T-cell (primary cell): ENCODE measurements around the gene ZNF740. TPM values are rescaled to one million over a fixed set of nuclear protein-coding genes. Genes with fewer than 3 reads are reported as not detected.
"Not testable (repeated sequence)": the region's sequence is repeated elsewhere in the genome, so short reads cannot be mapped to it uniquely, and the experiment has no call there.

Experiments used
- ATAC-seq, 4 experiments: fragments of 200-7000 bp in 3 of 4; fragments of 150-1000 bp in 1 of 4; cut with Tn5 transposase; replicated peaks in 1 of 4; 1 replicate in 3 of 4; 2 replicates in 1 of 4; pipeline ENCODE4 v1.10.0; 2021; ENCODE audit warnings: moderate library complexity in 3 of 4, mild to moderate bottlenecking in 2 of 4, moderate number of reproducible peaks in 1 of 4
- CTCF ChIA-PET, 2 donors: fragments of 300-600 bp; sonication (Branson Sonifier 250); formaldehyde crosslinking; loops; one replicate each; lab custom pipeline; 2022; ENCODE audit warnings: antibody characterized with exemption in 2 of 2; lab: Charles Lee
- POLR2A ChIA-PET, 2 donors: fragments of 300-600 bp; sonication (Branson Sonifier 250); formaldehyde crosslinking; loops; one replicate each; lab custom pipeline; 2022; ENCODE audit warnings: antibody characterized with exemption in 2 of 2; lab: Charles Lee
- DNase-seq, 35 experiments: peaks; one replicate each; pipeline versions ENCODE4 v3.0.0 to v3.0.0-alpha.2; 2013 to 2023
- H3K27ac ChIP-seq: one replicate; pipeline ENCODE4 v1.5.1; 2013; ENCODE audit warnings: low read length
- H3K27me3 ChIP-seq, 2 experiments: replicated peaks in 1 of 2; 1 replicate in 1 of 2; 2 replicates in 1 of 2; pipeline versions ENCODE4 v1.6.1 to v1.7.0; 2013; ENCODE audit warnings: low read length in 1 of 2, mixed read lengths in 1 of 2; ENCODE audit not compliant: control insufficient read depth in 2 of 2, insufficient read depth in 2 of 2; ENCODE audit errors: extremely low read depth in 1 of 2
- H3K36me3 ChIP-seq, 2 donors: 1 replicate in 1 of 2; 2 replicates in 1 of 2; pipeline versions ENCODE4 v1.6.1 to v1.7.0; 2013; ENCODE audit warnings: low read length in 1 of 2; ENCODE audit not compliant: control insufficient read depth in 2 of 2, insufficient read depth in 1 of 2; ENCODE audit errors: extremely low read depth in 1 of 2
- H3K4me1 ChIP-seq, 2 experiments: 1 replicate in 1 of 2; 2 replicates in 1 of 2; pipeline versions ENCODE4 v1.6.1 to v1.7.0; 2013; ENCODE audit warnings: low read length in 2 of 2, mixed read lengths in 1 of 2; ENCODE audit not compliant: insufficient read depth in 2 of 2, control insufficient read depth in 1 of 2; ENCODE audit errors: extremely low read depth in 1 of 2
- H3K4me3 ChIP-seq, 2 donors: 1 replicate in 1 of 2; 2 replicates in 1 of 2; pipeline versions ENCODE4 v1.5.1 to v1.7.0; 2013; ENCODE audit warnings: mild to moderate bottlenecking in 2 of 2, low read length in 1 of 2, moderate library complexity in 1 of 2; ENCODE audit not compliant: control insufficient read depth in 1 of 2; ENCODE audit errors: extremely low read depth in 1 of 2
- H3K9me3 ChIP-seq: 2 replicates; pipeline ENCODE4 v1.7.0; 2013
- H3K27ac Mint-ChIP-seq, 2 donors: one replicate each; pipeline ENCODE4 v1.8.0; 2020 to 2021; ENCODE audit warnings: mild to moderate bottlenecking in 2 of 2, mixed read lengths in 2 of 2
- H3K27me3 Mint-ChIP-seq, 2 donors: one replicate each; pipeline ENCODE4 v1.8.0; 2021 to 2022; ENCODE audit warnings: mixed read lengths in 2 of 2
- H3K36me3 Mint-ChIP-seq: one replicate; pipeline ENCODE4 v1.8.0; 2021; ENCODE audit warnings: mixed read lengths
- H3K4me1 Mint-ChIP-seq, 3 donors: one replicate each; pipeline ENCODE4 v1.8.0; 2020 to 2022; ENCODE audit warnings: mixed read lengths in 3 of 3, mild to moderate bottlenecking in 1 of 3
- H3K4me3 Mint-ChIP-seq, 3 donors: one replicate each; pipeline ENCODE4 v1.8.0; 2020 to 2022; ENCODE audit warnings: mild to moderate bottlenecking in 3 of 3, mixed read lengths in 3 of 3, moderate library complexity in 3 of 3
- H3K9me3 Mint-ChIP-seq, 3 donors: one replicate each; pipeline ENCODE4 v1.8.0; 2020 to 2022; ENCODE audit warnings: mixed read lengths in 3 of 3
- WGBS: methylation state at CpG from one replicate; pipeline ENCODE4 v1.1.5; 2013; ENCODE audit warnings: missing lambda C conversion rate; ENCODE audit not compliant: insufficient coverage; 5-methylcytosine and 5-hydroxymethylcytosine counted together
- total RNA-seq, 35 experiments: library from RNA in 6 of 35; stranded (reverse) in 6 of 35; fragments of 120-200 nt in 1 of 35; gene quantifications; one replicate each; pipeline versions ENCODE4 v1.2.1 to v1.2.4 and lab custom pipeline; 2013 to 2026

ZNF740 gene
- total RNA-seq, 5 donors from 2014 or later (not counting 1 experiment from before 2014, with no cell fraction given): 36.4 to 94.2 (median 83.9) TPM

DNA sequence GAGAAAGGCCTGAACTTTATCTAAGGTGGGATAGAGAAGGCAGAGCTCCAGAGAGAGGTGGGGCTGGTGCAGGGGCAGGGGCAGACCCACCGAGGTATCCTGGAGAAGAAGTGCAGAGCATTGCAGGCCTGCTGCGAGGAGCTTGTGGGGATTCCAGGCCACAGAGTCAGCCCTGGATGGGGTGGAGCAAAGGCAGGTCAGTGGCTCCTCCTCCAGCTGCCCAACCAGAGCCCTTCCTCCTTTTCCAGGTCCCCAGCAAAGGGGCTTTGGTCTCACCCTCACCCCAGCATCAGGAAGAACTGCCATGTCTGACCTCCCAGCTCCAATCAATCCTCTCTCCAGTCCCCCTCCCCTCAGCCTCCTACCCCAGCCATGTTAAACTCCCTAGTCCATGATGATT, 19.8 kb upstream of the ZNF740 start:
- H3K27me3 Mint-ChIP-seq: no peaks in the 10 kb centered on the region
- no peak overlapping the region for H3K27ac Mint-ChIP-seq
- no peaks in the 10 kb centered on the region for H3K9me3 ChIP-seq
- no peaks in the 10 kb centered on the region for H3K36me3 Mint-ChIP-seq
- DNase-seq (no peak), ATAC-seq (no peak)
- WGBS: 100% methylated on average over 1 of the region's 2 CpGs
- ChIA-PET CTCF (interaction anchor here (0.8 to 2.6 kb wide), 17 partner anchors 17 to 185 kb away, joined by 3 to 19 read pairs (median 4); partner anchors contain the start of genes AAAS (in 1 of the 2), CSAD (in 1 of the 2) and ZNF740 (in 1 of the 2)), POLR2A (interaction anchor here in 1 of 2 donors (0.7 kb wide), 1 partner anchor 50 kb away, joined by 3 read pairs; no protein-coding TSS in a partner anchor)
- H3K9me3 Mint-ChIP-seq: no peaks in the 10 kb centered on the region
- no peak overlapping the region for H3K4me3 ChIP-seq
- peaks cover 0 to 9% of the 10 kb centered on the region in 2 experiments for H3K4me1 ChIP-seq
- H3K4me3 Mint-ChIP-seq: no peak overlapping the region
- H3K4me1 Mint-ChIP-seq: peaks cover 4 to 9% (median 5%) of the 10 kb centered on the region in 3 donors
- no peaks in the 10 kb centered on the region for H3K27me3 ChIP-seq
- peaks cover 0 to 3% of the 10 kb centered on the region in 2 donors for H3K36me3 ChIP-seq
- no peak overlapping the region for H3K27ac ChIP-seq

GRCh38 chr12:53161119-53161911, 19.2 kb upstream of the ZNF740 start:
- H3K4me3 Mint-ChIP-seq: no peak overlapping the region
- H3K4me1 ChIP-seq: peaks cover 0 to 9% of the 10 kb centered on the region in 2 experiments
- H3K4me1 Mint-ChIP-seq: peaks cover 4 to 9% (median 5%) of the 10 kb centered on the region in 3 donors
- CTCF ChIA-PET: interaction anchor here (0.5 to 2.6 kb wide), 12 partner anchors 16 to 184 kb away, joined by 3 to 19 read pairs (median 4); partner anchors contain the start of genes CSAD (in 1 of the 2) and ZNF740 (in 1 of the 2)
- H3K36me3 Mint-ChIP-seq: no peaks in the 10 kb centered on the region
- ATAC-seq: no peak
- no peaks in the 10 kb centered on the region for H3K27me3 Mint-ChIP-seq
- no peaks in the 10 kb centered on the region for H3K9me3 Mint-ChIP-seq
- H3K27ac Mint-ChIP-seq: no peak overlapping the region
- no peak for DNase-seq
- no CpG with 5 or more reads among the region's 8 CpGs for WGBS
- POLR2A ChIA-PET: interaction anchor here in 1 of 2 donors (0.6 kb wide), 1 partner anchor 20 kb away, joined by 4 read pairs; no protein-coding TSS in a partner anchor
- H3K27ac ChIP-seq: no peak overlapping the region
- H3K4me3 ChIP-seq: no peak overlapping the region
- H3K36me3 ChIP-seq: peaks cover 0 to 3% of the 10 kb centered on the region in 2 donors
- H3K9me3 ChIP-seq: no peaks in the 10 kb centered on the region
- no peaks in the 10 kb centered on the region for H3K27me3 ChIP-seq

- H3K4me3 ChIP-seq, H3K36me3 ChIP-seq, H3K4me3 Mint-ChIP-seq, CTCF ChIA-PET, H3K27ac Mint-ChIP-seq, DNase-seq, H3K27me3 ChIP-seq, ATAC-seq, H3K27ac ChIP-seq, H3K4me1 ChIP-seq, H3K36me3 Mint-ChIP-seq, H3K9me3 Mint-ChIP-seq, H3K4me1 Mint-ChIP-seq, H3K9me3 ChIP-seq, H3K27me3 Mint-ChIP-seq: not testable (repeated sequence)
- POLR2A ChIA-PET: interaction anchor here in 1 of 2 donors (0.7 kb wide), 1 partner anchor 127 kb away, joined by 3 read pairs; no protein-coding TSS in a partner anchor
- 90% methylated on average over 2 of the region's 2 CpGs for WGBS
Observed at GRCh38 chr12:53163008-53163407, 17.5 kb upstream of the ZNF740 start.

DNA sequence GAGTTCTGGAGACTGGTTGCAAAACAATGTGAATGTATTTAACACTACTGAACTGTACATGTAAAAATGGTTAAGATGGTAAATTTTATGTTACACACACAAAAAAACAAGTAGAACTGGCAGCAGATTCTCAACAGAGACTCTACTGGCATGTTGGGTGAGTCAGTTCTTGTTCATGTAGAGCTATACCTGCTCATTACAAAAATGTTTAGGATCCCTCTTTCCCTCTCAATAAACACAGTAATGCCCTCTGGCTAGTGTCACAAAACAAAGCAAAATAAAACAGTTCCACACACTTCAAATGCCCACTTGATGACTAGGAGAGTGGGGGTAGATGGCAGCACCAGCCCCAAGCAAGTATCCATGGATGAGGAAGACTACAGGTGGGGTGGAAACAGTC, 13.7 kb upstream of the ZNF740 start:
- no peaks in the 10 kb centered on the region for H3K9me3 ChIP-seq
- ChIA-PET CTCF (no interaction called here), POLR2A (no interaction called here)
- no peak overlapping the region for H3K27ac ChIP-seq
- DNase-seq: no peak
- H3K36me3 Mint-ChIP-seq: peaks cover 25% of the 10 kb centered on the region
- no peak overlapping the region for H3K4me3 ChIP-seq
- H3K4me1 ChIP-seq: no peaks in the 10 kb centered on the region
- H3K27ac Mint-ChIP-seq: no peak overlapping the region
- H3K36me3 ChIP-seq: peaks cover 6% of the 10 kb centered on the region in 2 donors
- no peaks in the 10 kb centered on the region for H3K27me3 Mint-ChIP-seq
- H3K27me3 ChIP-seq: no peaks in the 10 kb centered on the region
- no peaks in the 10 kb centered on the region for H3K9me3 Mint-ChIP-seq
- no peak overlapping the region for H3K4me3 Mint-ChIP-seq
- no peaks in the 10 kb centered on the region for H3K4me1 Mint-ChIP-seq
- no peak for ATAC-seq

- no peaks in the 10 kb centered on the region for H3K9me3 Mint-ChIP-seq
- ATAC-seq (no peak), DNase-seq (no peak)
- 80% methylated on average over 2 of the region's 7 CpGs for WGBS
- Histone ChIP-seq H3K27me3 (no peaks in the 10 kb centered on the region), H3K9me3 (no peaks in the 10 kb centered on the region), H3K36me3 (peaks cover 6% of the 10 kb centered on the region in 2 donors), H3K4me3 (no peak overlapping the region), H3K27ac (no peak overlapping the region), H3K4me1 (no peaks in the 10 kb centered on the region)
- no peak overlapping the region for H3K27ac Mint-ChIP-seq
- H3K4me3 Mint-ChIP-seq: no peak overlapping the region
- H3K36me3 Mint-ChIP-seq: peaks cover 27% of the 10 kb centered on the region
- no peaks in the 10 kb centered on the region for H3K4me1 Mint-ChIP-seq
- CTCF ChIA-PET: no interaction called here
- H3K27me3 Mint-ChIP-seq: no peaks in the 10 kb centered on the region
- POLR2A ChIA-PET: no interaction called here
Observed at GRCh38 chr12:53169644-53170043, 10.9 kb upstream of the ZNF740 start.

DNA sequence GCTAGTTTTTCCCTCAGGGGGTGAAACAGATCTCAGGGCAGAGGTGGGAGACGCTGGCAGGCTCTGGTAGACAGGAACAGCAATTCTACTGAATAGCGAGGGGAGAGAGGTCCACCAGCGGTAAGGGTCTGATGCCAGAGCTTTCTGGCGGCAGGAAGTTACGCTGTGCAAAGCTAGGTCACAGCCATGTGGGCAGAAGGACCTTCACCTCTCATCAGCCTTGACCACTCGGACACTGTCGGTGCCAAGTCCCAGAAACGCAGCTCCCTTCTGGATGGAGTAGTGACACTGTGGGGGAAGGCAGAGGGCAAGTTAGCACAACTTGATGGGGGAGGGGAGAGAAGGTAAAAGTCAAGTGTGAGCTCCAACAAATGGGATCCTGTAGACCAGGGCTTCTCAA, 10.3 kb upstream of the ZNF740 start:
- H3K4me1 Mint-ChIP-seq: no peaks in the 10 kb centered on the region
- ChIA-PET POLR2A (no interaction called here), CTCF (interaction anchor here in 1 of 2 donors (1.0 kb wide), 1 partner anchor 11 kb away, joined by 3 read pairs; no protein-coding TSS in a partner anchor)
- H3K27me3 ChIP-seq: no peaks in the 10 kb centered on the region
- no peaks in the 10 kb centered on the region for H3K9me3 ChIP-seq
- no peak overlapping the region for H3K4me3 Mint-ChIP-seq
- DNase-seq (no peak), ATAC-seq (no peak)
- H3K4me1 ChIP-seq: no peaks in the 10 kb centered on the region
- H3K27me3 Mint-ChIP-seq: no peaks in the 10 kb centered on the region
- H3K27ac ChIP-seq: no peak overlapping the region
- H3K27ac Mint-ChIP-seq: no peak overlapping the region
- no peak overlapping the region for H3K4me3 ChIP-seq
- peaks cover 6% of the 10 kb centered on the region in 2 donors for H3K36me3 ChIP-seq
- peaks cover 27% of the 10 kb centered on the region for H3K36me3 Mint-ChIP-seq
- 87% methylated on average over 3 of the region's 8 CpGs for WGBS
- no peaks in the 10 kb centered on the region for H3K9me3 Mint-ChIP-seq
